B cell (primary cell): ENCODE data around the gene DCLK1.

Experiments used
- CTCF ChIP-seq: fragments of 200-600 bp; IDR thresholded peaks from one replicate; pipeline ENCODE4 v1.8.0; 2022; ENCODE audit warnings: antibody characterized with exemption, mild to moderate bottlenecking
- EZH2 ChIP-seq: IDR thresholded peaks from 2 replicates; pipeline ENCODE4 v1.6.1; 2012; ENCODE audit warnings: borderline replicate concordance, low read depth, mild to moderate bottlenecking, moderate library complexity, low read length; ENCODE audit not compliant: insufficient read depth, poor library complexity, severe bottlenecking

- TF ChIP-seq CTCF (no peak), EZH2 (no peak)
Measured at GRCh38 chr13:36096461-36097416, 34.4 kb downstream of the DCLK1 start.
